GM12891 (cell line): ENCODE data around the gene TMEM164.

Experiments used
- PAX5 ChIP-seq: IDR thresholded peaks from 2 replicates; pipeline ENCODE4 v1.6.1; 2011; ENCODE audit warnings: low read length, moderate library complexity, mild to moderate bottlenecking; ENCODE audit not compliant: insufficient read depth, severe bottlenecking
- POLR2A ChIP-seq: IDR thresholded peaks from 2 replicates; pipeline ENCODE4 v1.6.1; 2011; ENCODE audit warnings: low read depth, low read length, control low read depth
- POLR2AphosphoS5 ChIP-seq: IDR thresholded peaks from 2 replicates; pipeline ENCODE4 v1.6.1; 2011; ENCODE audit warnings: low read depth, low read length, control low read depth

GRCh38 chrX:110015915-110016314 lies 13.0 kb downstream of the TMEM164 start:
- no peak for TF ChIP-seq PAX5
- no peak for TF ChIP-seq POLR2AphosphoS5
- TF ChIP-seq POLR2A = no peak
